GM12878 (cell line): ENCODE data around the gene FGF14. TPM values are rescaled to one million over a fixed set of nuclear protein-coding genes. Genes with fewer than 3 reads are reported as not detected.

Experiments
- ATAC-seq: fragments of 200-7000 bp; cut with Tn5 transposase; 3 replicates; pipeline ENCODE4 v1.9.1; 2020; ENCODE audit warnings: mild to moderate bottlenecking, moderate library complexity
- BruUV-seq: library from RNA; stranded (reverse); fragments of 400-500 nt; replicated peaks from 2 replicates; lab custom pipeline; 2021; lab: Mats Ljungman, UMichigan
- CTCF ChIA-PET: fragments of 300-600 bp; sonication (Branson Sonifier 250); formaldehyde crosslinking; extraction: SDS; loops from one replicate; lab custom pipeline; 2021; ENCODE audit warnings: inconsistent platforms; lab: Yijun Ruan, JAX
- POLR2A ChIA-PET: fragments of 350-600 bp; formaldehyde crosslinking; extraction: SDS; loops from one replicate; lab custom pipeline; 2021; ENCODE audit warnings: inconsistent platforms; lab: Charles Lee
- RAD21 ChIA-PET: fragments of 300-600 bp; sonication (Branson Sonifier 250); formaldehyde crosslinking; loops from one replicate; lab custom pipeline; 2023; ENCODE audit warnings: antibody characterized with exemption; ENCODE audit not compliant: unreplicated experiment; lab: Charles Lee
- SMC1A ChIA-PET: fragments of 300-600 bp; sonication (Branson Sonifier 250); formaldehyde crosslinking; loops from one replicate; lab custom pipeline; 2023; ENCODE audit not compliant: unreplicated experiment, uncharacterized antibody; lab: Charles Lee
- DNase-seq: peaks from one replicate; pipeline ENCODE4 v3.0.0-alpha.2; 2011; ENCODE audit warnings: low read depth, low spot score
- FAIRE-seq: peaks from 3 replicates; lab custom pipeline; 2011; peaks lifted over from hg19 to GRCh38; lab: Jason Lieb, UNC
- H2AFZ ChIP-seq: 2 replicates; pipeline ENCODE4 v1.6.0; 2011; ENCODE audit warnings: low read depth, low read length, control low read depth; ENCODE audit not compliant: control insufficient read depth
- H3K27ac ChIP-seq: 2 replicates; pipeline ENCODE4 v1.5.1; 2011; ENCODE audit warnings: control low read depth; ENCODE audit not compliant: control insufficient read depth, insufficient read depth
- H3K27me3 ChIP-seq, 2 experiments: replicated peaks in 1 of 2; 2 replicates each; pipeline versions ENCODE4 v1.6.0 to v1.6.1; 2011; ENCODE audit warnings: low read length in 1 of 2; ENCODE audit not compliant: control insufficient read depth in 2 of 2, insufficient read depth in 2 of 2
- H3K36me3 ChIP-seq, 2 experiments: 2 replicates each; pipeline ENCODE4 v1.5.1; 2011; ENCODE audit warnings: low read length in 1 of 2; ENCODE audit not compliant: control insufficient read depth in 2 of 2, insufficient read depth in 2 of 2
- H3K4me1 ChIP-seq: 2 replicates; pipeline ENCODE4 v1.6.1; 2011; ENCODE audit warnings: mild to moderate bottlenecking, low read length, moderate library complexity, mixed read lengths; ENCODE audit not compliant: control insufficient read depth, insufficient read depth
- H3K4me2 ChIP-seq: 2 replicates; pipeline ENCODE4 v1.6.0; 2011; ENCODE audit warnings: control low read depth; ENCODE audit not compliant: control insufficient read depth, insufficient read depth
- H3K4me3 ChIP-seq: fragments of 200-600 bp; sonication (generic); 2 replicates; pipeline ENCODE4 v1.5.1; 2016
- H3K79me2 ChIP-seq: 2 replicates; pipeline ENCODE4 v1.6.0; 2011; ENCODE audit warnings: low read length; ENCODE audit not compliant: control insufficient read depth, insufficient read depth
- H3K9ac ChIP-seq: 2 replicates; pipeline ENCODE4 v1.8.0; 2011; ENCODE audit warnings: low read length, control low read depth, mixed read lengths; ENCODE audit not compliant: control insufficient read depth, insufficient read depth
- H3K9me3 ChIP-seq: replicated peaks from 3 replicates; pipeline ENCODE4 v1.5.1; 2011; ENCODE audit warnings: mild to moderate bottlenecking, low read length; ENCODE audit not compliant: control insufficient read depth, insufficient read depth
- H4K20me1 ChIP-seq: 2 replicates; pipeline ENCODE4 v1.6.0; 2011; ENCODE audit not compliant: control insufficient read depth, insufficient read depth
- BRCA1 ChIP-seq: IDR thresholded peaks from 2 replicates; pipeline ENCODE4 v1.6.1; 2011; ENCODE audit warnings: low read depth, low read length, improper control_type of control experiment
- EZH2 ChIP-seq: IDR thresholded peaks from 2 replicates; pipeline ENCODE4 v1.6.1; 2012; ENCODE audit warnings: low read depth, mild to moderate bottlenecking, control low read depth, inconsistent platforms, low read length, borderline replicate concordance; ENCODE audit not compliant: control insufficient read depth
- NFXL1 ChIP-seq: fragments of 450-650 bp; IDR thresholded peaks from 2 replicates; pipeline ENCODE4 v1.6.1; 2017; ENCODE audit warnings: antibody characterized with exemption, mild to moderate bottlenecking, borderline replicate concordance
- RAD21 ChIP-seq: IDR thresholded peaks from 2 replicates; pipeline ENCODE4 v1.6.1; 2011; ENCODE audit warnings: mild to moderate bottlenecking, low read depth, low read length, moderate library complexity; ENCODE audit not compliant: insufficient read depth
- RFX5 ChIP-seq: IDR thresholded peaks from 2 replicates; pipeline ENCODE4 v1.6.1; 2011; ENCODE audit warnings: low read depth, low read length, improper control_type of control experiment
- ZNF207 ChIP-seq: fragments of 450-650 bp; IDR thresholded peaks from 2 replicates; pipeline ENCODE4 v1.6.1; 2014; ENCODE audit warnings: antibody characterized with exemption, mild to moderate bottlenecking, borderline replicate concordance
- ZSCAN29 ChIP-seq: fragments of 450-650 bp; IDR thresholded peaks from 2 replicates; pipeline ENCODE4 v1.6.1; 2017; ENCODE audit warnings: mild to moderate bottlenecking, moderate library complexity
- whole genome bisulfite sequencing: methylation state at CpG from one replicate; pipeline ENCODE4 v1.1.6; 2016; ENCODE audit warnings: low lambda C conversion rate; ENCODE audit not compliant: insufficient replicate concordance, insufficient coverage; ENCODE audit errors: missing lambda C conversion rate; 5-methylcytosine and 5-hydroxymethylcytosine counted together
- in situ Hi-C: fragments of 300-500 bp; cut with MboI; formaldehyde crosslinking; loops from 9 replicates; pipeline ENCODE4 v1.14.3; 2018; ENCODE audit warnings: mixed read lengths
- intact Hi-C: fragments of 100-400 bp; cut with micrococcal nuclease; formaldehyde crosslinking; loops from one replicate; pipeline ENCODE4 v1.14.2; 2022; ENCODE audit not compliant: unreplicated experiment
- polyA plus RNA-seq, 11 experiments: library from polyadenylated mRNA; depleted of rRNA in 4 of 11; unstranded in 6 of 11; stranded (reverse) in 5 of 11; fragments of >200 nt; fragmentation: Nextera tagmentation in 4 of 11; fragmentation: Illumina TruSeq in 1 of 11; extraction: Ambion mirVana in 4 of 11; extraction: Trizol in 1 of 11; gene quantifications; 1 replicate in 1 of 11; 2 replicates in 10 of 11; pipeline versions ENCODE4 v1.2.1 to v1.2.3, GENCODE V29; 2011 to 2016; ENCODE audit warnings: inconsistent platforms in 2 of 11, missing spikeins in 2 of 11, low read depth in 1 of 11
- total RNA-seq, 4 experiments: library from RNA; depleted of rRNA in 3 of 4; stranded (reverse); fragments of >200 nt in 3 of 4; fragmentation: Illumina TruSeq in 1 of 4; extraction: Trizol in 1 of 4; gene quantifications; 2 replicates each; pipeline versions ENCODE4 v1.2.1 to v1.2.3, GENCODE V29; 2013 to 2021
- TF ChIP-seq, protein P1 (sequence below): fragments of 450-650 bp; formaldehyde crosslinking; IDR thresholded peaks from 2 replicates; pipeline ENCODE4 v1.4.0; 2022; ENCODE audit warnings: mild to moderate bottlenecking, moderate library complexity
- TF ChIP-seq, protein P2 (sequence below): fragments of 150-350 bp; IDR thresholded peaks from 2 replicates; pipeline ENCODE4 v1.6.1; 2014; ENCODE audit warnings: mild to moderate bottlenecking, low read depth, low read length

The FGF14 gene
- total and polyA plus RNA-seq, 10 of the 15 experiments (the other 5 are each of a cell fraction or from before 2014, with no cell fraction given): under 0.01 to 0.44 (median 0.04) TPM

DNA sequence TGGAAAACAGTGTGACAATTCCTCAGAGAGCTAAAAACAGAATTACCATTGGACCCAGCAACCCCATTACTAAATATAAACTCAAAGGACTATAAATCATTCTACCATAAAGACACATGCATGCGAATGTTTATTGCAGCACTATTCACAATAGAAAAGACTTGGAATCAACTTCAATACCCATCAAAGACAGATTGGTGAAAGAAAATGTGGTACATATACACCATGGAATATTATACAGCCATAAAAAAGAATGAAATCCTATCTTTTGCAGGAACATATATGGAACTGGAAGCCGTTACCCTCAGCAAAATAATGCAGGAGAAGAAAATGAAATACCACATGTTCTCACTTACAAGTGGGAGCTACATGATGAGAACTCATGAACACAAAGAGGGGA is 20.8 kb upstream of the FGF14 start:
- Histone ChIP-seq H3K4me1 (no peaks in the 10 kb centered on the region), H3K36me3 (no peaks in the 10 kb centered on the region), H3K9me3 (no peaks in the 10 kb centered on the region; the same call in 2 of the 3 replicates), H2AFZ (no peak overlapping the region), H3K4me3 (no peak overlapping the region), H4K20me1 (no peaks in the 10 kb centered on the region), H3K9ac (no peak overlapping the region), H3K79me2 (no peaks in the 10 kb centered on the region), H3K27me3 (no peaks in the 10 kb centered on the region), H3K27ac (no peak overlapping the region), H3K4me2 (no peak overlapping the region)
- FAIRE-seq (no peak), ATAC-seq (no peak), DNase-seq (no peak)
- ChIA-PET SMC1A (no interaction called here), CTCF (no interaction called here), RAD21 (no interaction called here), POLR2A (no interaction called here)
- no TSS peak for BruUV-seq
- in situ Hi-C loops: no loop called here
- intact Hi-C loops: no loop called here
- 32% methylated on average over 2 of the region's 2 CpGs for WGBS
- TF ChIP-seq ZSCAN29: no peak
- no peak for TF ChIP-seq EZH2
- no peak for TF ChIP-seq BRCA1
- no peak for TF ChIP-seq ZNF207
- TF ChIP-seq, protein P1, sequence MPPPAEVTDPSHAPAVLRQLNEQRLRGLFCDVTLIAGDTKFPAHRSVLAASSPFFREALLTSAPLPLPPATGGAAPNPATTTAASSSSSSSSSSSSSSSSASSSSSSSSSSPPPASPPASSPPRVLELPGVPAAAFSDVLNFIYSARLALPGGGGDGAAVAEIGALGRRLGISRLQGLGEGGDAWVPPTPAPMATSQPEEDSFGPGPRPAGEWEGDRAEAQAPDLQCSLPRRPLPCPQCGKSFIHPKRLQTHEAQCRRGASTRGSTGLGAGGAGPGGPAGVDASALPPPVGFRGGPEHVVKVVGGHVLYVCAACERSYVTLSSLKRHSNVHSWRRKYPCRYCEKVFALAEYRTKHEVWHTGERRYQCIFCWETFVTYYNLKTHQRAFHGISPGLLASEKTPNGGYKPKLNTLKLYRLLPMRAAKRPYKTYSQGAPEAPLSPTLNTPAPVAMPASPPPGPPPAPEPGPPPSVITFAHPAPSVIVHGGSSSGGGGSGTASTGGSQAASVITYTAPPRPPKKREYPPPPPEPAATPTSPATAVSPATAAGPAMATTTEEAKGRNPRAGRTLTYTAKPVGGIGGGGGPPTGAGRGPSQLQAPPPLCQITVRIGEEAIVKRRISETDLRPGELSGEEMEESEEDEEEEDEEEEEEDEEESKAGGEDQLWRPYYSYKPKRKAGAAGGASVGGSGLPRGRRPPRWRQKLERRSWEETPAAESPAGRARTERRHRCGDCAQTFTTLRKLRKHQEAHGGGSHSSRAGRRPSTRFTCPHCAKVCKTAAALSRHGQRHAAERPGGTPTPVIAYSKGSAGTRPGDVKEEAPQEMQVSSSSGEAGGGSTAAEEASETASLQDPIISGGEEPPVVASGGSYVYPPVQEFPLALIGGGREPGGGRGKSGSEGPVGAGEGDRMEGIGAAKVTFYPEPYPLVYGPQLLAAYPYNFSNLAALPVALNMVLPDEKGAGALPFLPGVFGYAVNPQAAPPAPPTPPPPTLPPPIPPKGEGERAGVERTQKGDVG (CRISPR knock-in tag): no peak
- TF ChIP-seq, protein P2, sequence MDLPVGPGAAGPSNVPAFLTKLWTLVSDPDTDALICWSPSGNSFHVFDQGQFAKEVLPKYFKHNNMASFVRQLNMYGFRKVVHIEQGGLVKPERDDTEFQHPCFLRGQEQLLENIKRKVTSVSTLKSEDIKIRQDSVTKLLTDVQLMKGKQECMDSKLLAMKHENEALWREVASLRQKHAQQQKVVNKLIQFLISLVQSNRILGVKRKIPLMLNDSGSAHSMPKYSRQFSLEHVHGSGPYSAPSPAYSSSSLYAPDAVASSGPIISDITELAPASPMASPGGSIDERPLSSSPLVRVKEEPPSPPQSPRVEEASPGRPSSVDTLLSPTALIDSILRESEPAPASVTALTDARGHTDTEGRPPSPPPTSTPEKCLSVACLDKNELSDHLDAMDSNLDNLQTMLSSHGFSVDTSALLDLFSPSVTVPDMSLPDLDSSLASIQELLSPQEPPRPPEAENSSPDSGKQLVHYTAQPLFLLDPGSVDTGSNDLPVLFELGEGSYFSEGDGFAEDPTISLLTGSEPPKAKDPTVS: no peak
- no peak for TF ChIP-seq RFX5
- no peak for TF ChIP-seq RAD21
- no peak for TF ChIP-seq NFXL1
